ENCODE results near the gene CHST5.
A peak's percentile ranks its signal among the peaks of the same experiment; 100 is the strongest.
"Not testable (repeated sequence)": the region's sequence is repeated elsewhere in the genome, so short reads cannot be mapped to it uniquely, and the experiment has no call there.

CHST5 gene

DNA sequence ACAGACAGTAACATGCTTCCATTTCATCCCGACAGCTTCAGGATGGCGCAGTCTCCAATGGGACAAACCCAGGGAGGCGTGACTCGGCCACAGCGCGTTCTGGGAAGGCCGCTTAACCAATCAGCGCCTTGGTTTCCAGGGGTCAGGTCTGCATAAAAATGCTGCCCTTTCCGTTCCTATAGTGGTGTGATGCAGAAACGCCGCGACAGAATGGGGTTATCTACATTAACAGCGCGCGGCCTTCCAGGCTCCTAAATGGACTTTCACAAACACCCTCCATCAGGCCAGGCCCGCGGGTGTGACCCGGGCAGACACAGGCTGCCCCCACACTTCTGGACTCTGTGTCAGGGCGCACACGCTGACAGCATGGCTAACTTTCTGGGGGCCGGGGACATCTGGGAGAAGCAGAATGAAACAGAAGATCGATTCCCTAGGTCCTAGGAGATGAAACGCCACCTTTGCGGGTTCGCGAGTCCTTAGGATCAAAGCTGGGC lies 19.4 kb upstream of the CHST5 start:
- DNase-seq (ENCODE audit: insufficient read length, low spot score) (no peak), FAIRE-seq (no peak)
- peak; percentile 90 for TF ChIP-seq PAX5 (IDR thresholded peaks at IDR 0.05; ENCODE audit: insufficient read depth, low read length, severe bottlenecking)
- no peak for TF ChIP-seq SPI1 (IDR thresholded peaks at IDR 0.05; ENCODE audit: low read depth, low read length)
- TF ChIP-seq POU2F2 (IDR thresholded peaks at IDR 0.05; ENCODE audit: low read depth, low read length), result peak; percentile 70; the same call in 1 of the 2 replicates
- no peak for TF ChIP-seq POLR2A (IDR thresholded peaks at IDR 0.05; ENCODE audit: low read depth, low read length)

DNA sequence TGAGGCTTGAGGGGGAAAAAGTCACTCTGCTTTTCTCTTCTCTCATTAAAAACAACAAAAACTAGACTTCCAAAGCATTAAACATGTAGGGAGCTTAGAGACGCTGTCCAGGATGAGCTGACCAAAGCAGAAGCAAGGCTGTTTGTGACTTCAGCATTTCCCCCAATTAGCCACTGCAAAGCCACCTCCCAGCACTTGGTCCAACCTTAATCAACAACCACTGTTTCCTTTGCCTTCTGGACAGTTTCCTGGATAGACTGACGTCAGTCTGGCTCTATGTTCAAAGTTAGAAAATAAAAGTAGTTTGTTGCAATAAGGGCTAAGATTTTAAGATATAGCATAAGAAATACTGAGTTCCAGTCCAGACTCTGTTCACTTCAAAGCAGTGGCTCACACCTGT lies 17.0 kb upstream of the CHST5 start:
- FAIRE-seq (no peak), DNase-seq (ENCODE audit: insufficient read length, low spot score) (no peak)
- TF ChIP-seq TAF1 (IDR thresholded peaks at IDR 0.05; ENCODE audit: low read depth, low read length), result no peak
- TF ChIP-seq POLR2A (IDR thresholded peaks at IDR 0.05; ENCODE audit: low read depth, low read length), result no peak
- TF ChIP-seq SPI1 (IDR thresholded peaks at IDR 0.05; ENCODE audit: low read depth, low read length), result no peak
- no peak for TF ChIP-seq POLR2AphosphoS5 (IDR thresholded peaks at IDR 0.05; ENCODE audit: low read depth, low read length)
- no peak for TF ChIP-seq PAX5 (IDR thresholded peaks at IDR 0.05; ENCODE audit: insufficient read depth, low read length, severe bottlenecking)
- TF ChIP-seq POU2F2 (IDR thresholded peaks at IDR 0.05; ENCODE audit: low read depth, low read length), result no peak

DNA sequence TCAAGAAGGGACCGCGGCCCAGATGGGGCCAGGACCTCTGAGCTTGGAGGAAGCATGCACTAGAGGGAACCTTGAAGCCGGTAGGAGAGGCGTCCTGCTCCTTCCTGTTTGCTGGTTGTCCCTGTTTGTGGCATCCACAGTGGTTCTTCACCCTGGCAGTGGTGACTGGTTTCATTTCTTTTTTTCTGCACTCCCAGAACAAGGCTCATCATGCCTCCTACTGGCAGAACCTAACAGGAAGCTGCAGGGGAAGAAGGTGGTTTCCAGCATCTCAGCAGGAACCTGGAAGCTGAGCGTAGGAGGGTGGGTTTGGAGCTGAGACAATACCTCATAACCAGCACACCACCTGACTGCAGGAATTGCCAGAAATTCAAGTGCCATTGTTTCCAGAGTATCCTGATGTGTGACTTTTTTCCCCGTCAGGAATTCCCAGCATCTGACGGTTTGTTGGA lies 14.3 kb upstream of the CHST5 start:
- peak; percentile 75 for FAIRE-seq
- no peak for DNase-seq (ENCODE audit: insufficient read length, low spot score)
- TF ChIP-seq SPI1 (IDR thresholded peaks at IDR 0.05; ENCODE audit: low read depth, low read length) (peak; percentile 78), PAX5 (IDR thresholded peaks at IDR 0.05; ENCODE audit: insufficient read depth, low read length, severe bottlenecking) (no peak)

DNA sequence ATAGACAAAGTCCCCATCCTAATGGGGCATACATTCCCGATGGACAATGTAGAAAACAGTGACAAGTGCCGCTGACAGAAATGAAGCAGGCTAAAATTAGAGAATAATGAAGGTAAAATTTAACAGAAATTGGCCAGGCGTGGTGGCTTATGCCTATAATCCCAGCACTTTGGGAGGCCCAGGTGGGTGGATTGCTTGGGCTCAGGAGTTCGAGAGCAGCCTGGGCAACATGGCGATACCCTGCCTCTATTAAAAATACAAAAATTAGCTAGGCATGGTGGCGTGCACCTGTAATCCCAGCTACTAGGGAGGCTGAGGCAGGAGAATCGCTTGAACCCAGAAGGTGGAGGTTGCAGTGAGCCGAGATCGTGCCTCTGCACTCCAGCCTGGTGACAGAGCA lies 12.5 kb upstream of the CHST5 start:
- FAIRE-seq; DNase-seq (ENCODE audit: insufficient read length, low spot score): not testable (repeated sequence)

DNA sequence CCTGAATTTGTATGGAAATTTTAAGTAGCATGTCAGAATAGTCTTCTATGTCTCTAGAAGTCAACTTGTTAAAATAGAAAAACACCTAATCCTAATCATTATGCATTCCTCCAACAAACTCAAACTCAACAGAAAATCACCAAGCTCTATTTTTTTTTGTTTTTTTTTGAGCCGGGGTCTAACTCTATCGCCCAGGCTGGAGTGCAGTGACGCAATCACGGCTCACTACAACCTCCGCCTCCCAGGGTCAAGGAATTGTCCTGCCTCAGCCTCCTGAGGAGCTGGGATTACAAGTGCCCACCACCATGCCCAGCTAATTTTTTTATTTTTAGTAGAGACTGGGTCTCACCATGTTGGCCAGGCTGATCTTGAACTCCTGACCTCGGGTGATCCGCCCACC lies 10.4 kb upstream of the CHST5 start:
- TF ChIP-seq POLR2AphosphoS5 (IDR thresholded peaks at IDR 0.05; ENCODE audit: low read depth, low read length), result no peak
- no peak for TF ChIP-seq POLR2A (IDR thresholded peaks at IDR 0.05; ENCODE audit: low read depth, low read length)
- no peak for TF ChIP-seq TAF1 (IDR thresholded peaks at IDR 0.05; ENCODE audit: low read depth, low read length)
- TF ChIP-seq SPI1 (IDR thresholded peaks at IDR 0.05; ENCODE audit: low read depth, low read length), result no peak
- TF ChIP-seq PAX5 (IDR thresholded peaks at IDR 0.05; ENCODE audit: insufficient read depth, low read length, severe bottlenecking), result no peak
- no peak for TF ChIP-seq POU2F2 (IDR thresholded peaks at IDR 0.05; ENCODE audit: low read depth, low read length)
- FAIRE-seq (no peak), DNase-seq (ENCODE audit: insufficient read length, low spot score) (no peak)

DNA sequence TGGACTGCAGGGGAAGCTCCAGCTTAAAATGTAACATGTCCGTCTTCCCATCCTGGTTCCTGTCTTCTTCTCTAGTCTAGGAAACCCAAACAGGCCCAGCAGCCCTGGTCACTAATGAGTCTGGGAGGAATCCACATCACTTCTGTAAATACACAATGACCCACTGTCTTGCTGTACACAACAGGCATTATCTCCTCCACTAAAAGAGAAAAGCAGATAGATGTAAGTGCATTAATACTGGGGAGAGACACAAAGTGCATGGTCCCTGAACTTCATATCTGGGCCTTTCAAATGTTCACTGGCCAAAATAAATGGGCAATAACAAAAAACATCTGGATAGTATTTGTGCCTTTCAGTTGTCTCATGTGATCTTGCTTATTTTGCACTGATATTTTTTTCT lies 10.0 kb upstream of the CHST5 start:
- not testable (repeated sequence) for FAIRE-seq; DNase-seq (ENCODE audit: insufficient read length, low spot score)

DNA sequence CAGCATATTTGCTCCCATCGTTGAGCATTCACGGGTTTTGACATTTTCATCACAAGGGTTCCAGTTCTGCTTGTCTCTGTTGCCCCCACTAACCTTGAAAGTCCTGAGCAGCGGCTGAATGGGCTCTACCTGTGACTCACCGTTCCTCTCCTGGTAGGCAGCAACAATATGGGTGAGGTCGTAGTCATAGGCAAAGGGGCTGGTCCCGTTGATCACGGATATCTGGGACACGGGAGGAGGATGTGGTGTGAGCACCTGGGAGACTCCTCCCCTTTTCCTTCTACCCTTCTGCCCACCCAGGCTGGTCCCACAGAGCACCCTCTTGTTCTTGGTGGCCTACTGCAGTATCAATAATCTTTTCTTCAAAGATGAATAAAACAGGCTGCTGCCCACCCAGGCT lies 6.6 kb upstream of the CHST5 start:
- DNase-seq (ENCODE audit: insufficient read length, low spot score); FAIRE-seq: not testable (repeated sequence)

DNA sequence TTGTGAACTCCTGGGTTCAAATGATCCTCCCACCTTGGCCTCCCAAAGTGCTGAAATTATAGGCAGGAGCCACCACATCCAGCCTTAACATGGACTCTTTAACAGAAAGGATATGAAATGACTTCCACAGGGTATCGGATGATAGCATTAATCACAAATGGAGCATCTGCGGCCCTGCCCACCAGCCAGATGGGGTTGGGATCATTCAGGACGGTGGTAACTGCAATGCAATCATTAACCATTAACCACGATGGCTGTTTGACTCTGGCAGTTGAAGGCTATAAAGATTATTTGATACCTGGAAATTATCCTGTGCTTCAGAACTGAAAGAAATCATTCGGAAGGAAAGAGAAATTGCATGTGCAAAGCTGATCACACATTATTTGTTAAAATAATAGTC lies 5.3 kb upstream of the CHST5 start:
- DNase-seq (ENCODE audit: insufficient read length, low spot score), result no peak
- TF ChIP-seq POU2F2 (IDR thresholded peaks at IDR 0.05; ENCODE audit: low read depth, low read length), result no peak
- FAIRE-seq, result no peak

DNA sequence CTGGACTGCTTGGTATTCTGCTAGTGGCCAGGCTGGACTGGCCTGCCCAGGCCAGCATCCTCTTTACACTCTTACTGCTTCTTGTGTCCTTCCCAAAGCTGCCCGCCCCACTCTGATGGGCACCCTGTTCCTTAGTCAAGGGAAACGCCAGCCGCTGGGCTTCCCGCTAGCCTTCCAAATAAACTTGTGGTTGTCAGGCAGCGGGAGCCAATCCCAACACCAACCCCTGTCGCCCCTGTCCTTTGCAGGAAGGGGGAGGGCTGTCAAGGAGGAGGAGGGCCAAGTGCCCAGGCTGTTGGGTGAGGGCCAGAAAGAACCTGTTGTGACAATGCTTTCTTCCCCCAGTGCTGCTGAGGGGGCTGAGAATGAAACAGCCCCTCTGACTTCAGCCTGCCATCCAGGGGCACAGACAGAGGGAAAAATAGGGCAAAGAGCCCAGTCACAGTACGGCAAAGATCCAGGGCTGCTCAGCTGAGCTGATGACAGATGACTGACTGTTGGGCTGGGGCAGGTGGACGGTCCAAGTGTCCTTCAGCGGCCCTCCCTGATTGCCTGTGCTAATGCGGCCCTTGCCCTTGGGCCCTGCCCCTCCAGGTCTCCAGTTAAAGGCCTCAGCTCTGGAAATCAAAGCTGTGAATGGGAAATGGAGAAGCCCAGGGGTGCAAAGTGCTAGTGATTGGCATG lies 3.1 kb upstream of the CHST5 start:
- not testable (repeated sequence) for DNase-seq (ENCODE audit: insufficient read length, low spot score); FAIRE-seq

DNA sequence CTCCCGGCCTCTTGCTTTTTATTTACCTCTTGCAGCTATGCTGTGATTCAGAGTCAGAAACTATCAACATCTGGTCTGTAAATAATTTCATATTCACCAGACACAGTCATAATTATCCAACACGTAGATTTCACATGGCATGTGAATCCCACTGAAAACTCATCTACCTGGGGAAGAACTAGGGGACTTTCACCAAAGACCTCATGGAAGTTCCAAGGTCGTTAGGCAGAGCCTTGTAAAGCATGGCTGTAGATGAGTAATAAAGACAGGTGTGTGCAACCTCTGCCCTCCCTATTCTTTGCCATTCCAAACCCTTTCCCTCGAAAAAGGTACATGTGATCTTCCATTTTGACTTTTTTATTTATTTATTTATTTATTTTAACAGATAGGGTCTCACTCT lies 1.9 kb upstream of the CHST5 start:
- TF ChIP-seq POU2F2 (IDR thresholded peaks at IDR 0.05; ENCODE audit: low read depth, low read length) (no peak), POLR2A (IDR thresholded peaks at IDR 0.05; ENCODE audit: low read depth, low read length) (no peak), TAF1 (IDR thresholded peaks at IDR 0.05; ENCODE audit: low read depth, low read length) (no peak), SPI1 (IDR thresholded peaks at IDR 0.05; ENCODE audit: low read depth, low read length) (no peak), PAX5 (IDR thresholded peaks at IDR 0.05; ENCODE audit: insufficient read depth, low read length, severe bottlenecking) (no peak), POLR2AphosphoS5 (IDR thresholded peaks at IDR 0.05; ENCODE audit: low read depth, low read length) (no peak)
- DNase-seq (ENCODE audit: insufficient read length, low spot score) (no peak), FAIRE-seq (no peak)

DNA sequence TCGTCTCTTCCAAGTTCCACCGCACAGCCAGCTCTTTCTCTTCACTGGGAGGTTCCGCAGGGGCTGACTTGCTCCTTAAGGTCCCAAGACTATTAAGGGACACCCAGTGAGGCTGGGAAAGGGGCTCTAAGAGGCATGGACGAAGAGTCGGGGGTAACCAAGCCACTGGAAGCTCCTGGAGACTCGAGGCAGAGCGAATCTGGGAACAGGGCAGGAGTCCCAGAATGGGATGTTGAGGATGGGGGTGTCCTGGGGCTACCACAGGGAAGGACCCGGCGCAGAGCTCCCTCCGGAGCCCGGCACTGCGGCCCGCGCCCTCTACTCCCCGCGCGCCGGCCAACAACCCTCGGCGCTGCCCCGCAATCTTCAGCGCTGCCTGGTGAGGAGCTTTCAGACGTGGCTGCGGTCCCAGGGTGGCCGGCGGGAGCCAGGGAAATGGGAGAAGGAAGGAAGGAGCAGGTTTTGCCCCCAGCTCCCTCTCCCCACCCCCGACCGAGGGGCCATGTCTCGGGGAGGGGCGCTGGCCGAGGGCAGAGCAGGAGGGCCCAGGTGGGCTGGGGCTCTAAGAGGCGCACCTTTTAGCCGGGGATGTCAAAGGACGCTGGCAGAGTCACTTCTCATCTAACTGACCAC lies 581 bp downstream of the CHST5 start:
- TF ChIP-seq POLR2A (IDR thresholded peaks at IDR 0.05; ENCODE audit: low read depth, low read length), result no peak
- TF ChIP-seq TAF1 (IDR thresholded peaks at IDR 0.05; ENCODE audit: low read depth, low read length), result no peak
- no peak for TF ChIP-seq POU2F2 (IDR thresholded peaks at IDR 0.05; ENCODE audit: low read depth, low read length)
- no peak for TF ChIP-seq SPI1 (IDR thresholded peaks at IDR 0.05; ENCODE audit: low read depth, low read length)
- no peak for TF ChIP-seq POLR2AphosphoS5 (IDR thresholded peaks at IDR 0.05; ENCODE audit: low read depth, low read length)
- no peak for TF ChIP-seq PAX5 (IDR thresholded peaks at IDR 0.05; ENCODE audit: insufficient read depth, low read length, severe bottlenecking)
- FAIRE-seq (no peak), DNase-seq (ENCODE audit: insufficient read length, low spot score) (no peak)
